HUES64 (cell line): Measurements from ENCODE around the gene ZSCAN18.

Source experiments
- H3K27ac ChIP-seq: 2 replicates; pipeline ENCODE4 v1.7.0; 2013; ENCODE audit warnings: low read depth, low read length, inconsistent platforms
- H3K27me3 ChIP-seq: 2 replicates; pipeline ENCODE4 v1.6.1; 2013; ENCODE audit warnings: mild to moderate bottlenecking, low read length; ENCODE audit not compliant: insufficient read depth
- H3K36me3 ChIP-seq: 2 replicates; pipeline ENCODE4 v1.6.1; 2013; ENCODE audit warnings: mild to moderate bottlenecking, low read length; ENCODE audit not compliant: insufficient read depth
- H3K4me1 ChIP-seq: 2 replicates; pipeline ENCODE4 v1.6.1; 2013; ENCODE audit warnings: mild to moderate bottlenecking, low read length, moderate library complexity; ENCODE audit not compliant: insufficient read depth
- H3K4me3 ChIP-seq: 2 replicates; pipeline ENCODE4 v1.5.1; 2013; ENCODE audit warnings: mild to moderate bottlenecking, low read length, moderate library complexity
- H3K9ac ChIP-seq: 2 replicates; pipeline ENCODE4 v1.6.1; 2013; ENCODE audit warnings: mild to moderate bottlenecking, low read depth, low read length
- H3K9me3 ChIP-seq: 2 replicates; pipeline ENCODE4 v1.6.1; 2013; ENCODE audit warnings: low read depth, low read length; ENCODE audit not compliant: insufficient read depth
- WGBS: fragments of 150-250, 120-280 bp; methylation state at CpG from one replicate; pipeline ENCODE4 v1.1.7; 2013; ENCODE audit warnings: missing lambda C conversion rate; 5-methylcytosine and 5-hydroxymethylcytosine counted together

ZSCAN18 gene

GRCh38 chr19:58042495-58043340 is 55.3 kb downstream of the ZSCAN18 start:
- Histone ChIP-seq H3K4me3 (peak overlapping the region; percentile 31; the same call in 1 of the 2 replicates), H3K27me3 (peaks cover 5% of the 10 kb centered on the region; the same call in 1 of the 2 replicates), H3K9me3 (peaks cover 37% of the 10 kb centered on the region), H3K4me1 (peaks cover 6% of the 10 kb centered on the region), H3K36me3 (no peaks in the 10 kb centered on the region), H3K27ac (no peak overlapping the region), H3K9ac (no peak overlapping the region)
- WGBS: 90% methylated on average over 53 of the region's 54 CpGs

DNA sequence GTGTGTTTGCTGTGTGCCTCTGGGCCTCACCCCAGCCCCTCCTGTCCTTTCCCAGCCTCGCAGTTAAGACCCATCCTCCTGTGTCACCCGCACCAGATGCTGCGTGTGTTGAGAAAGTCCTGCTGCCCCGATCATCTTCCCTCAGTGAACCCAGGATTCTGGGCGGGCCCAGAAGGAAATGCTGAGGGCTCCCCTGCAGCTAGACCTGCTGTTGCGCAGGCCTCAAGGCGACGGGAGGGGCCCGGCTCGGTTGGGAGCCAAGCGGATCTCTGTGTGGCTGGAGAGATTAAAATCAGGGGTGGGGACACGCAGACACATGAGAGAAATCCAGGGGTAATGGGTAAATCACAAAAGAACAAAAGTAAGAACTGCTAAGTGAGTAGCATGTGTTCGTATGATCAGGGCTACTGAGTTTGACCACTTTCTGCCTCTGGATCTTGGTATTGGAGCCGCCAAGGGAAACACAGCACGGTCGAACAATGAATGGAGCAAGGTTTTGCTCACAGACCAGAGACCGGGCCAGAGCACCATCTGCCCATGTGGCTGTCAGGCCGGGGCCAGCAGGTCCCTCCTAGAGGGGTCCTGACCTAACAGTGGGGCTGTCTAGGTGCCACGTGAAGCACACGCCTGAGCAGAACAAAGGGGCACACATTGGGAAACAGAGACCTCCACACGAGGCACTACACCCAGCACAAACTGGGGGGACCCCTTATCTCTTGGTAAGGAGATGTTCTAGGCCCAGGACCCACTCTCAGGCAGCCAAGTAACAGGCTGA is 57.1 kb downstream of the ZSCAN18 start:
- Histone ChIP-seq H3K4me3 (no peak overlapping the region), H3K27me3 (peaks cover 5% of the 10 kb centered on the region; the same call in 1 of the 2 replicates), H3K9me3 (peaks cover 21% of the 10 kb centered on the region; the same call in 1 of the 2 replicates), H3K9ac (no peak overlapping the region), H3K36me3 (no peaks in the 10 kb centered on the region), H3K27ac (no peak overlapping the region), H3K4me1 (peaks cover 6% of the 10 kb centered on the region)
- WGBS: 88% methylated on average over 21 of the region's 21 CpGs

GRCh38 chr19:58038688-58039204 is 59.3 kb downstream of the ZSCAN18 start:
- Histone ChIP-seq H3K4me1 (peaks cover 6% of the 10 kb centered on the region), H3K4me3 (peak overlapping the region; percentile 25; the same call in 1 of the 2 replicates), H3K9me3 (peaks cover 11% of the 10 kb centered on the region; the same call in 1 of the 2 replicates), H3K27me3 (peaks cover 5% of the 10 kb centered on the region; the same call in 1 of the 2 replicates), H3K27ac (no peak overlapping the region), H3K9ac (no peak overlapping the region), H3K36me3 (no peaks in the 10 kb centered on the region)
- 68% methylated on average over 8 of the region's 8 CpGs for WGBS

DNA sequence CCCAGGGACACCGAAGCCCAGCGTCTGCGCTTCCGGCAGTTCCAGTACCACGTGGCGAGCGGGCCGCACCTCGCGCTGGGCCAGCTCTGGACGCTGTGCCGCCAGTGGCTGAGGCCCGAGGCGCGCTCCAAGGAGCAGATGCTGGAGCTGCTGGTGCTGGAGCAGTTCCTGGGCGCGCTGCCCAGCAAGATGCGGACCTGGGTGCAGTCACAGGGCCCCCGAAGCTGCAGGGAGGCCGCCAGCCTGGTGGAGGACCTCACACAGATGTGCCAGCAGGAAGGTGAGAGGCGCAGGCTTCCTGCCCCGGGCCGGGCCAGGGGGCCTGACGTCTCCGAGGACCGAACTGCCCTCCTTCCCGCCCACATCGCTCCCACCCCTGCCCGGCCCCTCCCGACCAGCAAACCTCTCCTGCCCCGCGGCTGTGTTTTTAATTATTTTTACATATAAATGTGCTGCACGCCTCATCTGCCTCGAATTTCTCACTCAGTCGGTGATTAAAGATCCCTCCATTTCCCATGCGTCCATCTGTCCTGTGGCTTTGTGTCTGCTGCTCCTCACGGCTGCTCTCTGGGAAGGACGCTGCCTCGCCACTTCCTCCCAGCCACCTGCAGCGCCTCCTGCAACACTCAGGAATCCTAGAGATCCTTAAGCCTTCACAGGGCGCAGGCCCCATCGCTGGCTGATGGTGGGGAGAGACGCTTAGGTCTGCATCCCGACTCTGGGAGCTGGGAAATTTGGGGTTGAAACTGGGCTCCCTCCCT is 59.9 kb downstream of the ZSCAN18 start:
- Histone ChIP-seq H3K4me1 (peaks cover 6% of the 10 kb centered on the region), H3K27me3 (peaks cover 5% of the 10 kb centered on the region; the same call in 1 of the 2 replicates), H3K4me3 (peak overlapping the region; percentile 25), H3K27ac (no peak overlapping the region), H3K9ac (no peak overlapping the region), H3K9me3 (peaks cover 6% of the 10 kb centered on the region; the same call in 1 of the 2 replicates), H3K36me3 (no peaks in the 10 kb centered on the region)
- 82% methylated on average over 43 of the region's 44 CpGs for WGBS

DNA sequence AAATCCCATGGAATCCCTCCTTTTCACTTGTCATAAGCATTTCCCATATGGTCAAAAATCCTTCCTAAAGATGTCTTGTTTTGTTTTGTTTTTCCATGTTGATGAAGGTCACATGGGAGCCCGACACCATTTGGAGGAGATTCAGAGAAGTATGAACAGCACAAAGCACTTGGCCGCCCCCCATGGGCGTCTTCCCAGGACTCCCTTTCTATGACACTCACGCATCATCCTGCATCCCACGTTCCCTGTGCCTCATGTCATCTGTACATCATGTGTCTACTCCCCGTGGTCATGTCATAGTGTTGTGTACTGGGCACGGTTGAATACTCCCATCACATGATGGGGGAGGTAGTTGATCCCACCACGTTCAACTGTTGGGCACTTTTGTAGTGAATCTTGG is 62.2 kb downstream of the ZSCAN18 start:
- WGBS: 71% methylated on average over 8 of the region's 8 CpGs
- Histone ChIP-seq H3K27me3 (no peaks in the 10 kb centered on the region; the same call in 1 of the 2 replicates), H3K9ac (no peak overlapping the region), H3K4me1 (peaks cover 6% of the 10 kb centered on the region), H3K4me3 (no peak overlapping the region), H3K27ac (no peak overlapping the region), H3K36me3 (no peaks in the 10 kb centered on the region), H3K9me3 (peaks cover 5% of the 10 kb centered on the region)

DNA sequence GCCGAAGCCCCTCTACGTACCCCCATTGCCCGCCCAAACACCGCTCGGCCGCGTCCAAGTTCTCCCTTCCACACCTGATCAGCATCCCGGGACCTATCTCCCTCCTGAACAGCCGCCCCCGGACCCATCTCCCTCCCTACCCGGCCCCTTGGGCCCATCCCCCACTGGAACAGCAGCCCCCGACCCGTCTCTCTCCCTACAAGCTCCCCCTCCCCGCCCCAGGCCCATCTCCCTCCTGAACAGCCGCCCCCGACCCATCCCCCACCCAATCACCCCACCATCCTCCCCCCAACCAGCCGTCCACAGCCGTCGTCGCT is 63.6 kb downstream of the ZSCAN18 start:
- Histone ChIP-seq H3K4me1 (peaks cover 6% of the 10 kb centered on the region), H3K9me3 (peaks cover 5% of the 10 kb centered on the region), H3K9ac (no peak overlapping the region), H3K27ac (no peak overlapping the region), H3K4me3 (peak overlapping the region; percentile 62), H3K36me3 (no peaks in the 10 kb centered on the region), H3K27me3 (no peaks in the 10 kb centered on the region; the same call in 1 of the 2 replicates)
- 52% methylated on average over 19 of the region's 20 CpGs for WGBS
